Lower lobe of right lung (tissue), 2 donors: Measurements from ENCODE around the gene LILRA2. TPM values are rescaled to one million over a fixed set of nuclear protein-coding genes. Genes with fewer than 3 reads are reported as not detected.
"Not testable (repeated sequence)": the region's sequence is repeated elsewhere in the genome, so short reads cannot be mapped to it uniquely, and the experiment has no call there.

Experiments
- ATAC-seq, 2 donors: fragments of 200-7000 bp; cut with Tn5 transposase; one replicate each; pipeline ENCODE4 v1.9.1; 2020 to 2022; ENCODE audit warnings: mild to moderate bottlenecking in 2 of 2, moderate library complexity in 2 of 2
- DNase-seq: peaks from one replicate; pipeline ENCODE4 v3.0.0-alpha.2; 2020
- H3K27ac ChIP-seq: fragments of 200-600 bp; one replicate; pipeline ENCODE4 v1.8.0; 2022
- H3K27me3 ChIP-seq: fragments of 200-600 bp; one replicate; pipeline ENCODE4 v1.8.0; 2022; ENCODE audit warnings: low read depth
- H3K36me3 ChIP-seq: fragments of 200-600 bp; one replicate; pipeline ENCODE4 v1.8.0; 2022; ENCODE audit warnings: mild to moderate bottlenecking
- H3K4me1 ChIP-seq: fragments of 200-600 bp; one replicate; pipeline ENCODE4 v1.8.0; 2022
- H3K4me3 ChIP-seq: fragments of 200-600 bp; one replicate; pipeline ENCODE4 v1.8.0; 2022; ENCODE audit warnings: mild to moderate bottlenecking
- H3K9me3 ChIP-seq: fragments of 200-600 bp; one replicate; pipeline ENCODE4 v1.8.0; 2022
- intact Hi-C: fragments of 100-400 bp; cut with DNase I; formaldehyde crosslinking; loops from one replicate; pipeline ENCODE4 v1.11.0; 2022
- total RNA-seq: library from RNA; stranded (reverse); fragmentation: NEBNext Ultra II Directional; extraction: Animal tissue kit (Norgen Biotek cat#: 25700); gene quantifications from one replicate; pipeline ENCODE4 v1.2.1, GENCODE V29; 2021
- TF ChIP-seq, protein P1 (sequence below): fragments of 200-600 bp; IDR thresholded peaks from one replicate; pipeline ENCODE4 v1.8.0; 2022; ENCODE audit warnings: antibody characterized with exemption, mild to moderate bottlenecking
- donor health status: DM: no; HTN: yes; CAD: no; lungs with severe emphysema.

Gene LILRA2
- total RNA-seq, 1 donor from 2014 or later, result 25.3 TPM

- Histone ChIP-seq H3K9me3 (no peaks in the 10 kb centered on the region), H3K4me1 (no peaks in the 10 kb centered on the region), H3K36me3 (no peaks in the 10 kb centered on the region), H3K27ac (no peak overlapping the region), H3K4me3 (peak overlapping the region; percentile 40), H3K27me3 (no peaks in the 10 kb centered on the region)
- ATAC-seq (peak; percentile 42 to 57), DNase-seq (no peak)
- intact Hi-C loops, result no loop called here
- TF ChIP-seq, protein P1, sequence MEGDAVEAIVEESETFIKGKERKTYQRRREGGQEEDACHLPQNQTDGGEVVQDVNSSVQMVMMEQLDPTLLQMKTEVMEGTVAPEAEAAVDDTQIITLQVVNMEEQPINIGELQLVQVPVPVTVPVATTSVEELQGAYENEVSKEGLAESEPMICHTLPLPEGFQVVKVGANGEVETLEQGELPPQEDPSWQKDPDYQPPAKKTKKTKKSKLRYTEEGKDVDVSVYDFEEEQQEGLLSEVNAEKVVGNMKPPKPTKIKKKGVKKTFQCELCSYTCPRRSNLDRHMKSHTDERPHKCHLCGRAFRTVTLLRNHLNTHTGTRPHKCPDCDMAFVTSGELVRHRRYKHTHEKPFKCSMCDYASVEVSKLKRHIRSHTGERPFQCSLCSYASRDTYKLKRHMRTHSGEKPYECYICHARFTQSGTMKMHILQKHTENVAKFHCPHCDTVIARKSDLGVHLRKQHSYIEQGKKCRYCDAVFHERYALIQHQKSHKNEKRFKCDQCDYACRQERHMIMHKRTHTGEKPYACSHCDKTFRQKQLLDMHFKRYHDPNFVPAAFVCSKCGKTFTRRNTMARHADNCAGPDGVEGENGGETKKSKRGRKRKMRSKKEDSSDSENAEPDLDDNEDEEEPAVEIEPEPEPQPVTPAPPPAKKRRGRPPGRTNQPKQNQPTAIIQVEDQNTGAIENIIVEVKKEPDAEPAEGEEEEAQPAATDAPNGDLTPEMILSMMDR, result no peak
Measured at GRCh38 chr19:54616821-54617560, 43.4 kb downstream of the LILRA2 start.

GRCh38 chr19:54620464-54620863, 46.9 kb downstream of the LILRA2 start:
- Histone ChIP-seq H3K9me3 (no peaks in the 10 kb centered on the region), H3K27ac (no peak overlapping the region), H3K4me1 (no peaks in the 10 kb centered on the region), H3K4me3 (no peak overlapping the region), H3K27me3 (no peaks in the 10 kb centered on the region), H3K36me3 (no peaks in the 10 kb centered on the region)
- intact Hi-C loops, result no loop called here
- no peak for ATAC-seq
- no peak for DNase-seq
- TF ChIP-seq, protein P1, result no peak

- Histone ChIP-seq H3K9me3 (no peaks in the 10 kb centered on the region), H3K4me3 (no peak overlapping the region), H3K27me3 (no peaks in the 10 kb centered on the region), H3K27ac (no peak overlapping the region), H3K36me3 (no peaks in the 10 kb centered on the region), H3K4me1 (no peaks in the 10 kb centered on the region)
- intact Hi-C loops, result no loop called here
- DNase-seq (no peak), ATAC-seq (no peak)
- TF ChIP-seq, protein P1, result no peak
Measured at GRCh38 chr19:54622431-54622830, 48.8 kb downstream of the LILRA2 start.

DNA sequence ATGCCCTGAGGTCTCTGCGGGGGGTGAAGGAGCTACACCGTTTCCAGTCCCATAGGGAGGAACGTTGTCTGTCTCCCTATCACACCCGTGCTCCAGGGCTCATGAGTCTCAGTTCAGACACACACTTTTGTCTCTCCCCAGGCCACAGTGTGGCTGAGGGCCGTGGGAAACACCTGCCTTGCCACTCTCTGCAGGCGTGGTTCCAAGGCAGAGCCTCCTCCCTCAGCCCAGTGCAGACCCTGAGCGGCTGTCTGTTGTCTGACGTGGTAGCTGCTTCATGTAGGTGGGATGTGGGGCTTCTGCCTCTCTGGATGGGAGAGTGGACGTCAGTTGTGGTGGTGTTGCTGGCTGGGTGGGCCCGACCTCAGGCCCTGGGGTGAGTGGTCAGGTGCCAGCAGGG, 50.6 kb downstream of the LILRA2 start:
- intact Hi-C loops, H3K4me1 ChIP-seq, H3K4me3 ChIP-seq, H3K9me3 ChIP-seq, H3K36me3 ChIP-seq, DNase-seq, H3K27ac ChIP-seq, H3K27me3 ChIP-seq: not testable (repeated sequence)
- peak in 1 of 2 donors; percentile 29 for ATAC-seq

GRCh38 chr19:54624934-54625730, 51.5 kb downstream of the LILRA2 start:
- H3K4me1 ChIP-seq, H3K27ac ChIP-seq, DNase-seq, H3K27me3 ChIP-seq, intact Hi-C loops, H3K36me3 ChIP-seq, H3K4me3 ChIP-seq, H3K9me3 ChIP-seq: not testable (repeated sequence)
- ATAC-seq, result peak; percentile 21 to 39

DNA sequence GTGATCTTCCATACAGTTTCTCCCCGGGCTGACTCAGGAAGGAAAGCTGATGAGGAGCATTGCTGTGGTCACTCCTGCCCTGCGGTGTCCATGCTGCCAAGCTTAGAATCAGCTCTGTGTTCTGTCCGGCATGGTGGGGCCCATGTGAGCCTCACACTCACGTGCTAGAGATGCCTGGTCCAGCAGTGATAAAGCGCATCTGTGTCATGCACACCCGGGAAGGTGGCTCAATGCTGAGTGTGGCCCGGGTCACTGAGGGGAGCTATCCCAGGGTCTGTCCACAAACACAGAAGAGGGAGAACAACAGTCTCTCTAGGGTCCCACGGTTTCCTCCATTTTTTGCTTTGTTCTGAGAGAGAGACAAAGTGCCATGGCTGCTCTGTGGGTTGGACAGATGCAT, 53.2 kb downstream of the LILRA2 start:
- no peaks in the 10 kb centered on the region for H3K36me3 ChIP-seq
- intact Hi-C loops, result no loop called here
- DNase-seq, result no peak
- H3K9me3 ChIP-seq, result no peaks in the 10 kb centered on the region
- TF ChIP-seq, protein P1, result no peak
- H3K27ac ChIP-seq, result no peak overlapping the region
- no peak for ATAC-seq
- no peaks in the 10 kb centered on the region for H3K4me1 ChIP-seq
- H3K27me3 ChIP-seq, result peaks cover 4% of the 10 kb centered on the region
- no peak overlapping the region for H3K4me3 ChIP-seq

- H3K27ac ChIP-seq, H3K36me3 ChIP-seq, ATAC-seq, H3K4me3 ChIP-seq, H3K9me3 ChIP-seq, intact Hi-C loops, H3K4me1 ChIP-seq, DNase-seq: not testable (repeated sequence)
- peaks cover 11% of the 10 kb centered on the region for H3K27me3 ChIP-seq
Measured at GRCh38 chr19:54627912-54628311, 54.3 kb downstream of the LILRA2 start.

DNA sequence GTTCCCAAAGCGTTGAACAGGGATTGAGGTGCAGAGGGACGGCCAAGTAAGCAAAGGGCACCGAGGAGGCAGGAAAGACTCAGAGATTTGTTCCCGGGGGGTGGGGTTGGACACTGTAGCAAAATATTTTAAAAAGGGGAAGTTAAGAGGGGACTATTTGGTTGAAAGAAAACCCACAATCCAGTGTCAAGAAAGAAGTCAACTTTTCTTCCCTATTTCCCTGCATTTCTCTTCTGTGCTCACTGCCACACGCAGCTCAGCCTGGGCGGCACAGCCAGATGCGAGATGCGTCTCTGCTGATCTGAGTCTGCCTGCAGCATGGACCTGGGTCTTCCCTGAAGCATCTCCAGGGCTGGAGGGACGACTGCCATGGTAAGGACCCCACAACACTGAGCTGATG, 56.7 kb downstream of the LILRA2 start, which contains the start of gene LILRB1:
LILRB1 (plus strand) TSS at position 223 of the 400 bp plus-strand sequence. CDS start 590 bp downstream, outside the sequence.
- intact Hi-C loops, H3K36me3 ChIP-seq, H3K27ac ChIP-seq, H3K4me1 ChIP-seq, DNase-seq, H3K9me3 ChIP-seq: not testable (repeated sequence)
- peak; percentile 45 to 60 for ATAC-seq
- Histone ChIP-seq H3K4me3 (peak within 1 kb of the TSS; percentile 27), H3K27me3 (peaks cover 20% of the 10 kb centered on the region)
